Jurkat, Clone E6-1 (cell line): ENCODE data around the gene TMEM239.

Experiments used
- DNase-seq: peaks from one replicate; pipeline ENCODE4 v3.0.0-alpha.2; 2011; ENCODE audit warnings: low read depth, low spot score
- H3K4me3 ChIP-seq: 2 replicates; pipeline ENCODE4 v1.5.1; 2011; ENCODE audit warnings: mild to moderate bottlenecking, low read length, control low read depth, moderate library complexity

Gene TMEM239

GRCh38 chr20:2840138-2840966 lies 24.2 kb downstream of the TMEM239 start, which contains the start of the genes PCED1A and VPS16:
Gene PCED1A (minus strand): TSS chr20:2840655. CDS start chr20:2839912, 743 bp downstream.
Gene VPS16 (plus strand): TSS chr20:2840745. CDS start chr20:2840775, 30 bp downstream.
- peak; percentile 67 for DNase-seq
- H3K4me3 ChIP-seq = peak within 1 kb of the TSS; percentile 69

GRCh38 chr20:2840967-2841531 lies 24.9 kb downstream of the TMEM239 start:
- DNase-seq = no peak
- peak overlapping the region; percentile 69 for H3K4me3 ChIP-seq

- DNase-seq = no peak
- no peak overlapping the region for H3K4me3 ChIP-seq
These were observed 29.4 kb downstream of the TMEM239 start for GRCh38 chr20:2845607-2846006.

- no peak overlapping the region for H3K4me3 ChIP-seq
- DNase-seq = no peak
These were observed 30.5 kb downstream of the TMEM239 start for GRCh38 chr20:2846698-2847097.

GRCh38 chr20:2847802-2848201 lies 31.6 kb downstream of the TMEM239 start:
- no peak overlapping the region for H3K4me3 ChIP-seq
- no peak for DNase-seq

- DNase-seq = no peak
- no peak overlapping the region for H3K4me3 ChIP-seq
These were observed 33.4 kb downstream of the TMEM239 start for GRCh38 chr20:2849529-2849928.

- DNase-seq = no peak
- no peak overlapping the region for H3K4me3 ChIP-seq
These were observed 34.9 kb downstream of the TMEM239 start for GRCh38 chr20:2851086-2851485.

GRCh38 chr20:2858591-2858990 lies 42.4 kb downstream of the TMEM239 start:
- H3K4me3 ChIP-seq = no peak overlapping the region
- no peak for DNase-seq

GRCh38 chr20:2859330-2860121 lies 43.4 kb downstream of the TMEM239 start:
- H3K4me3 ChIP-seq = no peak overlapping the region
- DNase-seq = no peak

GRCh38 chr20:2864626-2865025 lies 48.5 kb downstream of the TMEM239 start:
- no peak for DNase-seq
- no peak overlapping the region for H3K4me3 ChIP-seq

- DNase-seq = no peak
- no peak overlapping the region for H3K4me3 ChIP-seq
These were observed 48.9 kb downstream of the TMEM239 start for GRCh38 chr20:2865101-2865500.

GRCh38 chr20:2865630-2866029 lies 49.5 kb downstream of the TMEM239 start:
- H3K4me3 ChIP-seq = no peak overlapping the region
- peak; percentile 76 for DNase-seq

- DNase-seq = no peak
These were observed 50.1 kb downstream of the TMEM239 start for GRCh38 chr20:2866236-2866635.

GRCh38 chr20:2867081-2867864 lies 51.1 kb downstream of the TMEM239 start:
- no peak for DNase-seq
- H3K4me3 ChIP-seq = no peak overlapping the region

More at GRCh38 chr20:2866236-2866635, 50.1 kb downstream of the TMEM239 start:
- no peak overlapping the region for H3K4me3 ChIP-seq
